Heart left ventricle (tissue), 16 donors: Measurements from ENCODE around the gene SIL1. TPM values are rescaled to one million over a fixed set of nuclear protein-coding genes. Genes with fewer than 3 reads are reported as not detected.

ENCODE experiments used
- ATAC-seq, 4 donors: fragments of 200-7000 bp; cut with Tn5 transposase; one replicate each; pipeline ENCODE4 v1.9.1; 2020 to 2022; ENCODE audit warnings: moderate library complexity in 4 of 4, mild to moderate bottlenecking in 3 of 4, moderate number of reproducible peaks in 1 of 4
- DNase-seq, 5 donors: peaks; one replicate each; pipeline ENCODE4 v3.0.0-alpha.2; 2020
- H3K27ac ChIP-seq, 12 donors: fragments of 200-600 bp; sonication (generic) in 4 of 12; one replicate each; pipeline versions ENCODE4 v1.5.0 to v1.8.0; 2016 to 2022; ENCODE audit warnings: mild to moderate bottlenecking in 2 of 12
- H3K27me3 ChIP-seq, 9 donors: fragments of 200-600 bp; sonication (generic) in 2 of 9; one replicate each; pipeline versions ENCODE4 v1.5.1 to v1.8.0; 2016 to 2022; ENCODE audit warnings: mild to moderate bottlenecking in 3 of 9
- H3K36me3 ChIP-seq, 9 donors: fragments of 200-600 bp; sonication (generic) in 2 of 9; one replicate each; pipeline versions ENCODE4 v1.5.0 to v1.8.0; 2018 to 2022; ENCODE audit warnings: mild to moderate bottlenecking in 2 of 9
- H3K4me1 ChIP-seq, 12 donors: fragments of 200-600 bp; sonication (generic) in 4 of 12; one replicate each; pipeline versions ENCODE4 v1.5.0 to v1.8.0; 2016 to 2022; ENCODE audit warnings: mild to moderate bottlenecking in 3 of 12
- H3K4me3 ChIP-seq, 12 donors: fragments of 200-600 bp; sonication (generic) in 4 of 12; one replicate each; pipeline versions ENCODE4 v1.5.0 to v1.8.0; 2017 to 2022; ENCODE audit warnings: mild to moderate bottlenecking in 9 of 12, moderate library complexity in 4 of 12
- H3K9me3 ChIP-seq, 12 donors: fragments of 200-600 bp; sonication (generic) in 4 of 12; one replicate each; pipeline versions ENCODE4 v1.5.0 to v1.8.0; 2016 to 2022; ENCODE audit warnings: mild to moderate bottlenecking in 1 of 12
- CTCF ChIP-seq, 12 donors: fragments of 200-600 bp; sonication (generic) in 4 of 12; IDR thresholded peaks; one replicate each; pipeline versions ENCODE4 v1.5.0 to v1.8.0; 2018 to 2022; ENCODE audit warnings: antibody characterized with exemption in 12 of 12, mild to moderate bottlenecking in 5 of 12
- POLR2A ChIP-seq, 2 donors: fragments of 450-650 bp; IDR thresholded peaks; one replicate each; pipeline ENCODE4 v1.6.1; 2017; ENCODE audit warnings: antibody characterized with exemption in 2 of 2, mild to moderate bottlenecking in 2 of 2, moderate library complexity in 2 of 2
- WGBS, 4 donors: extraction: QIAGEN DNeasy Blood & Tissue Kit in 2 of 4; methylation state at CpG; one replicate each; pipeline versions ENCODE4 v1.1.5 to v1.1.7; 2013 to 2018; 5-methylcytosine and 5-hydroxymethylcytosine counted together
- intact Hi-C, 10 donors: fragments of 100-400 bp; cut with DNase I; formaldehyde crosslinking; loops; one replicate each; pipeline versions ENCODE4 v1.11.1 to v1.14.2; 2022
- polyA plus RNA-seq, 2 donors: library from polyadenylated mRNA; stranded (reverse); fragments of 200-250 nt; gene quantifications; one replicate each; pipeline ENCODE4 v1.2.3, GENCODE V29; 2013
- total RNA-seq, 9 donors: library from RNA; depleted of rRNA in 2 of 9; stranded (reverse); fragments of >200 nt in 2 of 9; fragmentation: NEBNext Ultra II Directional in 3 of 9; extraction: Animal tissue kit (Norgen Biotek cat#: 25700) in 3 of 9; gene quantifications; one replicate each; pipeline versions ENCODE4 v1.1.0 to v1.2.4, GENCODE V29; 2016 to 2023
- donor health status: ischemic (EF 13 %, LVEDD 7.1; RV severe dilation, severe dysfunction).
- donor health status: healthy with polysubstance abuse.
- donor health status: DM: no; HTN: yes; CAD: no.
- donor health status: DM: no; HTN: no; CAD: no.
- donor health status: ischemic (EF 25% LVEDD 6.9; RV normal size, moderate dysfunction).
- donor health status: ischemic (EF 25% LVEDD 5.7; RV mildly dilated, moderate dysfunction).
- donor health status: healthy.
- donor health status: DM: yes; HTN: yes; CAD: no.
- donor health status: ischemic (EF 35%, LVEDD 5.7; RV mildly dilated, moderate dysfunction).
- donor health status: nonischemic (EF 11% LVEDD 7.7; RV severe dilation, severe dysfunction).
- donor health status: DM: yes; HTN: yes; CAD: no.
- donor health status: PGD.
- donor health status: ischemic (EF 29% LVEDD 5.4; RV normal size, mild dysfunction).
- donor health status: nonischemic (EF 23%, LVEDD 6.1; RV moderate dilation, normal function).

Gene SIL1
- total and polyA plus RNA-seq, 11 donors = 33.8 to 341 (median 40.2) TPM

- no peaks in the 10 kb centered on the region for H3K4me1 ChIP-seq
- no peak overlapping the region for H3K27ac ChIP-seq
- DNase-seq = no peak
- intact Hi-C loops = loop anchor here in 1 of 10 donors (5.0 kb wide), 1 partner anchor 111 kb away; no protein-coding TSS in a partner anchor
- no peak overlapping the region for H3K4me3 ChIP-seq
- no peaks in the 10 kb centered on the region for H3K9me3 ChIP-seq
- whole genome bisulfite sequencing, 4 donors = 97 to 99% (median 98%) methylated on average over 3 of the region's 3 CpGs
- TF ChIP-seq CTCF (IDR thresholded peaks at IDR 0.05) (no peak), POLR2A (IDR thresholded peaks at IDR 0.05) (no peak)
- no peaks in the 10 kb centered on the region for H3K27me3 ChIP-seq
- peaks cover 0 to 41% (median 26%) of the 10 kb centered on the region in 9 donors for H3K36me3 ChIP-seq
- no peak for ATAC-seq
These were observed 176.8 kb downstream of the SIL1 start for GRCh38 chr5:139021346-139021745.

GRCh38 chr5:139019880-139020279, 178.3 kb downstream of the SIL1 start:
- DNase-seq = no peak
- H3K4me3 ChIP-seq = no peak overlapping the region
- H3K9me3 ChIP-seq = no peaks in the 10 kb centered on the region
- peaks cover 0 to 41% (median 27%) of the 10 kb centered on the region in 9 donors for H3K36me3 ChIP-seq
- TF ChIP-seq CTCF (IDR thresholded peaks at IDR 0.05) (no peak), POLR2A (IDR thresholded peaks at IDR 0.05) (no peak)
- H3K27ac ChIP-seq = no peak overlapping the region
- 56 to 84% (median 72%) methylated on average over 4 of the region's 4 CpGs for WGBS, 4 donors
- no peaks in the 10 kb centered on the region for H3K27me3 ChIP-seq
- no peak for ATAC-seq
- intact Hi-C loops = loop anchor here in 1 of 10 donors (5.0 kb wide), 1 partner anchor 112 kb away; no protein-coding TSS in a partner anchor
- no peaks in the 10 kb centered on the region for H3K4me1 ChIP-seq

GRCh38 chr5:139019211-139019610, 179.0 kb downstream of the SIL1 start:
- no peaks in the 10 kb centered on the region for H3K27me3 ChIP-seq
- no peak overlapping the region for H3K27ac ChIP-seq
- no peak for DNase-seq
- 98 to 100% (median 99%) methylated on average over 3 of the region's 3 CpGs for WGBS, 4 donors
- no peak overlapping the region for H3K4me3 ChIP-seq
- no peaks in the 10 kb centered on the region for H3K9me3 ChIP-seq
- no peak for ATAC-seq
- H3K4me1 ChIP-seq = no peaks in the 10 kb centered on the region
- intact Hi-C loops = no loop called here
- TF ChIP-seq CTCF (IDR thresholded peaks at IDR 0.05) = no peak
- peaks cover 0 to 41% (median 27%) of the 10 kb centered on the region in 9 donors for H3K36me3 ChIP-seq

- WGBS, 4 donors = 88 to 94% (median 90%) methylated on average over 5 of the region's 5 CpGs
These were observed 180.5 kb downstream of the SIL1 start for GRCh38 chr5:139017624-139018023.

More at GRCh38 chr5:139017624-139018023, 180.5 kb downstream of the SIL1 start:
- Histone ChIP-seq H3K27me3 (no peaks in the 10 kb centered on the region), H3K9me3 (no peaks in the 10 kb centered on the region), H3K27ac (no peak overlapping the region), H3K36me3 (peaks cover 0 to 50% (median 32%) of the 10 kb centered on the region in 9 donors), H3K4me3 (no peak overlapping the region), H3K4me1 (no peaks in the 10 kb centered on the region)
- DNase-seq = no peak
- TF ChIP-seq CTCF (IDR thresholded peaks at IDR 0.05) (no peak), POLR2A (IDR thresholded peaks at IDR 0.05) (no peak)
- intact Hi-C loops = no loop called here
- no peak for ATAC-seq
